ENCODE results near the gene MAGEE2.
"Not testable (repeated sequence)": the region's sequence is repeated elsewhere in the genome, so short reads cannot be mapped to it uniquely, and the experiment has no call there.

Gene MAGEE2

GRCh38 chrX:75784680-75785491 lies at the start of gene MAGEE2:
MAGEE2 (minus strand) TSS chrX:75785254; CDS start chrX:75785051, 203 bp downstream.
- peaks cover 4% of the 10 kb centered on the region for H3K4me1 Mint-ChIP-seq (ENCODE audit: low read depth)
- peak within 1 kb of the TSS; percentile 70 for H3K4me3 Mint-ChIP-seq
- no peaks in the 10 kb centered on the region for H3K36me3 Mint-ChIP-seq (ENCODE audit: low read depth)
- H3K27me3 Mint-ChIP-seq (ENCODE audit: low read depth) = no peaks in the 10 kb centered on the region
- H3K9me3 Mint-ChIP-seq = no peaks in the 10 kb centered on the region
- H3K27ac Mint-ChIP-seq = no peak within 1 kb of the TSS

GRCh38 chrX:75786290-75786689 lies 1.2 kb upstream of the MAGEE2 start:
- peaks cover 4% of the 10 kb centered on the region for H3K4me1 Mint-ChIP-seq (ENCODE audit: low read depth)
- no peak overlapping the region for H3K27ac Mint-ChIP-seq
- H3K4me3 Mint-ChIP-seq = no peak overlapping the region
- no peaks in the 10 kb centered on the region for H3K9me3 Mint-ChIP-seq
- no peaks in the 10 kb centered on the region for H3K36me3 Mint-ChIP-seq (ENCODE audit: low read depth)
- no peaks in the 10 kb centered on the region for H3K27me3 Mint-ChIP-seq (ENCODE audit: low read depth)

DNA sequence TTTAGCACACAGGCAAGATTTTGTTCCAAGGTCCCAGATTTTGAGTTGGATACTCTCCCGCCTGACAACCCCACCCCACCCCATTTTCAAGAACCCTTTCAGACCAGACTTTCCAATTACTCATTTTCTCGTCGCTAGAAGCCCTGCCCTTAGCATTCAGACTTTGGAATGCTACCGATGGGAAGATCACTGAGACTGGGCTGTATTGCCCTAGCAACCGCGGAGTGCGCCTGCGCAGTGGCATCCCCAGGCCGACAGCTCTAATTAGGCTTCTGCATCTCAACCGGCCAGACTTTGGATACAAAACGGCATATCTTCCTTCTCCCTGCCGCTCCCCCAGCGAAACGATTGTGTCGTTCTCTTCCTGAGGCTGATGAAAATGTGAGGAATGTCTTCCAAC lies 3.4 kb downstream of the MAGEE2 start:
- Mint-ChIP-seq H3K27me3 (ENCODE audit: low read depth) (no peaks in the 10 kb centered on the region), H3K4me3 (no peak overlapping the region), H3K36me3 (ENCODE audit: low read depth) (no peaks in the 10 kb centered on the region), H3K9me3 (no peaks in the 10 kb centered on the region), H3K27ac (no peak overlapping the region), H3K4me1 (ENCODE audit: low read depth) (peaks cover 4% of the 10 kb centered on the region)

- H3K9me3 Mint-ChIP-seq; H3K4me1 Mint-ChIP-seq (ENCODE audit: low read depth); H3K27me3 Mint-ChIP-seq (ENCODE audit: low read depth); H3K4me3 Mint-ChIP-seq; H3K36me3 Mint-ChIP-seq (ENCODE audit: low read depth); H3K27ac Mint-ChIP-seq: not testable (repeated sequence)
Observed at GRCh38 chrX:75768063-75768462, 17.0 kb downstream of the MAGEE2 start.

- Mint-ChIP-seq H3K9me3 (peaks cover 3% of the 10 kb centered on the region), H3K4me3 (no peak overlapping the region)
Observed at GRCh38 chrX:75748431-75748830, 36.6 kb downstream of the MAGEE2 start.

GRCh38 chrX:75746891-75747639 lies 38.0 kb downstream of the MAGEE2 start:
- H3K27ac Mint-ChIP-seq = no peak overlapping the region

More at GRCh38 chrX:75748431-75748830, 36.6 kb downstream of the MAGEE2 start:
- H3K27me3 Mint-ChIP-seq (ENCODE audit: low read depth) = peaks cover 15% of the 10 kb centered on the region
- no peak overlapping the region for H3K27ac Mint-ChIP-seq
- no peaks in the 10 kb centered on the region for H3K4me1 Mint-ChIP-seq (ENCODE audit: low read depth)
- no peaks in the 10 kb centered on the region for H3K36me3 Mint-ChIP-seq (ENCODE audit: low read depth)

More at GRCh38 chrX:75746891-75747639, 38.0 kb downstream of the MAGEE2 start:
- Mint-ChIP-seq H3K36me3 (ENCODE audit: low read depth) (no peaks in the 10 kb centered on the region), H3K9me3 (peaks cover 9% of the 10 kb centered on the region), H3K4me1 (ENCODE audit: low read depth) (no peaks in the 10 kb centered on the region), H3K27me3 (ENCODE audit: low read depth) (peaks cover 15% of the 10 kb centered on the region), H3K4me3 (peak overlapping the region; percentile 64)

Measured in T-helper 1 cell treated with Interleukin-12 subunit alpha and Interleukin-12 subunit beta and Interleukin-4 antibody, amounts not matched to agents 30 μg/mL and 1 μg/mL, for 36 hours (primary cell).